Superior temporal gyrus (tissue), 1 donor: ENCODE data around the gene EOMES.
"Not testable (repeated sequence)": the region's sequence is repeated elsewhere in the genome, so short reads cannot be mapped to it uniquely, and the experiment has no call there.

ENCODE experiments used
- DNase-seq: peaks from one replicate; pipeline ENCODE4 v3.0.0-alpha.2; 2016; ENCODE audit errors: extremely low spot score

The EOMES gene

DNA sequence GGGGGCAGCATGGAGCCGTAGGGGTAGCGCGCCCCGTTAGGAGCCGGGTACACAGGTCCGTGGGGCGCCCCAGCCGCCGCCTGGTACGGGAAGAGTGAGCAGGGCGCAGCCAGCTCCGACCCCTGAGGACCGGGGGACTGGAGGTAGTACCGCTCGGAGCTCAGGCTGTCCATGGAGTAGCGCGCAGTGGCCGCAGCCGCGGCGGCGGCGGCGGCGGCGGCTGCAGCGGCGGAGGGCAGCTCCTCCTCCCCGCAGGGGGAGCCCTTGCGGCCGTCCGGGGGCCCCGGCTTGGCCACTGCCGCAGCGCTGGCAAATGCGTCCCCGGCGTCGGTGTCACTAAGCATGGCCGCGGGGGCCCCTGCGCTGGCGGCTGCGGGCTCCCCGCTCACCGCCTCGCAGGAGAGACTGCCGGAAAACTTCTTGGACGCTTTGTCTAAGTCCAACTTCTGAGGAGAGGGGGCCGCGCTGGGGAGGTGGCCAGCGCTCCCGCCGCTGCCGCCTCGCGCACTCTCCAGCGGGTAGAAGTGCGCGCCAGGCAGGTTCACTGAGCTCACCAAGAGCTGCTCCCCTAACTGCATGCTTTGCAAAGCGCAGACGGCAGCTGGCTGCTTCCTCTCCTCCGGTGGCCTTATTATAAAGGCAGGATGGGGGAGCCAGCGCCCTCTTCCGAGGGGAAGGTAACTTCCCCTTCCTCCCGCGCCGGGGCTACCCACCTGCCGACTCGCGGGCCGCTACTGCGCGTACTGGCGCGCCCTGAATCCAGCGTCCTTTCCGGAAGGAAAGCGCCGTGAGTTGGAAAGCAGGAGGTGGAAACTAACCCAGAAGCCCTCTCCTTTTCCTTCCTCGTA lies at the start of gene EOMES:
EOMES (minus strand) TSS at position 607 of the 848 bp plus-strand sequence; CDS start at position 578, 29 bp downstream.
- DNase-seq = no peak

DNA sequence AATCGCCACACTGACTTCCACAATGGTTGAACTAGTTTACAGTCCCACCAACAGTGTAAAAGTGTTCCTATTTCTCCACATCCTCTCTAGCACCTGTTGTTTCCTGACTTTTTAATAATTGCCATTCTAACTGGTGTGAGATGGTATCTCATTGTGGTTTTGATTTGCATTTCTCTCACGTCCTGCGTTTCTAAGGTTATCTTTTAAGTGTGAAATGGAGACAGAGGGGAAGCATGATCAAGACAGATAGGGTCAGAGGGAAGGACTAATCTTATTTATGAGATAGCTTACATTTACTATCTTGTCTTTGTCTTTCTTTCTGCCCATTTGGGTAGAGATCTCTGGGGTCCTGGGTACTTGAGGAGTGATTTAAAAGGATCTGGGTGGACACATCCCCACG lies 48.3 kb upstream of the EOMES start:
- not testable (repeated sequence) for DNase-seq

DNA sequence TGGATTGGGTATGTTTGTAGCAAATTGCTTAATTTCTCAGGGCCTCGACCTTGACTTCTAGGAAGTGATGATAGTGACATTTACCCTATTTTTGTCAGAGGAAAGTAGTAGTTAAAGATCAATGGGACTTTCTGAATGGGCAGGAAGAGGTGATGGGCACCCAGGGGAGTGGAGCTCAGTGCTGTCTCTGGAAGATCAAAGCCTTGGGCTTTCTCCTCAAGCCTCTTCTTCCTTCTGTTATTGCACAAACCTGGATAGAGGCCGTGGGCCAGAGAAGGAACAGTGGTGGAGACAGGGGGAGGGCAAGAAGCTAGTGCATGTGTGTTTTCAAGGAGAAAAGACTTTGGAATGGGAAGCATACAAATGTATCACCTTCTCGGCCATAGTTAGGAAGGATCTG lies 44.9 kb upstream of the EOMES start:
- no peak for DNase-seq

DNA sequence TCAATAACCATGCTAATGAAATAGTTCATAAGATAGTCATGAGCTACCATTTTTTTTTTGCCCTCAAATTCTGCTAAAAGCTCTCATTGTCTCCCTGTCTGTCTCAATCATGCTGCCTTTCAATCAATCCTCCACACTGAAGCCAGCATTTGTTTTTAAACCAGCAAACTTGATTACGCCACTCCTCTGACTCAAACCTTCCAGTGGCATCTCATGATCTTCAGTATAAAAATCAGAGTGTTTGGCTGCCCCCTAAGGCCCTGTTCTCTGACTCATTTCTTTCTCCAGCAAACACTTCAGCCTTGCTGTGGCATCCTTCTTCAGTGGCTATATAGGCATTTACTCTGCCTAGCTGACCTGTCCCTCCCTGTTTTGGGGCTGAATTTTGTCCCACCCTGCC lies 36.0 kb upstream of the EOMES start:
- DNase-seq = no peak

DNA sequence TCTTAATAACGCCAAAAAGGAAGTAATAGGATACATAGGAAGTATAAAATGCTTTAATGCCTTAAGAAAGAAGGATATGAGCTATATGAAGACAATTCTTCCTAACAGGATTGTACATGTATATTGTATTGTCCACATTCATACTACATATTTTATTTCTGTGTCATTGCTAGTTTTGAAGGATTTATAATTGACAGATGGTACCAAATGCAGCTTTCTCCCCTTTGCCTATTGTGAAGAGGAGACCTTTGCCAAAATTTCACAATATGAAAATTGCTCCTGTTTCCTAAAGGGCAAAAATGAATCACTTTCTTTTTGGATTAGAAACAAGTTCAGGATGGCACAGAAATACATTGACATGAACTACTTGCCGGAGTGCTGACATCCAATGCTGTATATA lies 34.8 kb upstream of the EOMES start:
- DNase-seq = no peak

DNA sequence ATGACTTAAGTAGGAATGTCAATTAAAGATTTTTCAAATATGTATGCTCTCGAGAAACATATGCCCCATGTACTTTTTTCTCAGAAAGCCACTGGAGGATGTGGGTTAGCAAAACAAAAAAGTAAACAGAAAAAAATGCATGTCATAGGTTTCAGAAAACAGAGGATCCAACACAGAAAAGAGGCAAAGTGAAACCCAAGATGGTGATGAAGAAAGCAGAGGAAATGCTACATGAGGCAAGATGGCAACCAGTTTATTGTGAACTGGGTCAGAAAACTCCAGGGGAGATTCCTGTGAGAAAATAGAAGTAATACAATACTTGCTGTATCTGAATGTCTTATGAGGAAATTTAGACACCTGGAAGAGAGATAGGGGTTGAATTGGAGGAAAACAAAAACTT lies 30.8 kb upstream of the EOMES start:
- DNase-seq = no peak

DNA sequence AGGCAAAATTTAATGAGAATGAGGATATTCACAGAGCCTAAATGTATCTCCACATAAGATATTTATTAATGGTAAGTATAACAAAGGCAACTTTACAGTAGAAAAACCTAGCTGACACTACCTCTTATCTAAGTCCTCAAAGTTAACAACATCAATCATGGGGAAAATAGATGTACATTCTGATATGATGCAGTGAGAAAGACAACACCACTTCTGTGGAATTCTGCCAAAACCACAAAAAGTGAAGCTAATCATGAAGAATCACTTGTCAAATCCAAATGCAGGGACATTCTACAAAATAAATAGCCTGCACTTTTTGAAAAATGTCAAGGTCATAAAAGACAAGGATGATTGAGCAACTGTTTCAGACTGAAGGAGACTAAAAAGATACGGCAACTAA lies 27.5 kb upstream of the EOMES start:
- no peak for DNase-seq

DNA sequence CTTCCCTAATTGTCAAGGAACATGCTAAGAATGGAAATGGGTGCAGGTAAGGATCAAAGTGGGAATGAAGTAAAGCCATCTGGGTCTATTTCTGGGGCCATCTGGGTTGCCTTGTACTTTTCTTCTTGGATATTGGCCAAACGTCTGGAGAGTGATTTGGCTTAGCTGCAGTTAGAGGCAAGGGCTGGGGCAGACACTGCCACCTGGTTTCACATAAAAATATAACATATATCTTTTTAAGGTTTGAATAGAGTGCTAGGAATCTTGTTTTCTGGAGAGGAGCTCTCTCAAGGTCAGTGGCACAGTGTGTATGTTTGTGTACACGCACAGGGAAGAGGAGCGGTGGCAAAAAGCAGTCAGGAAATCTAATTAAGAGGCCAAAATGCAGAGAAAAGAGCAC lies 24.7 kb upstream of the EOMES start:
- no peak for DNase-seq

DNA sequence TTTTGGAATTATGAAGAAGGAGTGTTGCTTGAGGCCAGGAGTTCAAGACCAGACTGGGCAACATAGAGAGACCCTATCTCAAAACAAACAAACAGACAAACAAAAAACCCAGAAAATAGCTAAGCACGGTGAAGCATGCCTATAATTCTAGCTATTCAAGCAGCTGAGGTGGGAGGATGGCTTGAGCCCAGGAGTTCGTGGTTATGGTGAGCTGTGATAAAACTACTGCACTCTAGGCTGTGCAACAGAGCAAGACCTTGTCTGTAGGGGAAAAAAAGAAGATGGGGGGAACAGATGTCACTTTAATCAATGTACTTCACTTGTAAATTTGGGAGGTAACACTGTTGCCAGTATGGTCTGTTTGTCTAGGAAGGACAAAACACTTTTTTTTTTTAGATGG lies 18.7 kb upstream of the EOMES start:
- no peak for DNase-seq

DNA sequence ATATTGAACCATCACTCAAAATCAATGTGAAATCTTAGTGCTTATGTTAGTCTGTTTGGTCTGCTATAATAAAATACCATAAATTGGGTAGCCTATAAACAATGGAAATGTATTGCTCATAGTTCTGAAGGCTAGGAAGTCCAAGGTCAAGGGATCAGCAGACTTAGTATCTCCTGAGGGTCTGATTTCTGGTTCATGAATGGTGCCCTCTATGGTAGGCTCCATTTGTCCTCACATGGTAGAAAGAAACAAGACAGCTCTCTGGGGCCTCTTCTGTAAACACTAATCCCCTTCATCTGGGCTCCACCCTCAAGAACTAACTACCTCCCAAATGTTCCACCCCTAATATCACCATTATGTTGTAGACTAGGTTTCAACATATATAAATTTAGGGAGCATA lies 15.0 kb upstream of the EOMES start:
- DNase-seq = no peak

DNA sequence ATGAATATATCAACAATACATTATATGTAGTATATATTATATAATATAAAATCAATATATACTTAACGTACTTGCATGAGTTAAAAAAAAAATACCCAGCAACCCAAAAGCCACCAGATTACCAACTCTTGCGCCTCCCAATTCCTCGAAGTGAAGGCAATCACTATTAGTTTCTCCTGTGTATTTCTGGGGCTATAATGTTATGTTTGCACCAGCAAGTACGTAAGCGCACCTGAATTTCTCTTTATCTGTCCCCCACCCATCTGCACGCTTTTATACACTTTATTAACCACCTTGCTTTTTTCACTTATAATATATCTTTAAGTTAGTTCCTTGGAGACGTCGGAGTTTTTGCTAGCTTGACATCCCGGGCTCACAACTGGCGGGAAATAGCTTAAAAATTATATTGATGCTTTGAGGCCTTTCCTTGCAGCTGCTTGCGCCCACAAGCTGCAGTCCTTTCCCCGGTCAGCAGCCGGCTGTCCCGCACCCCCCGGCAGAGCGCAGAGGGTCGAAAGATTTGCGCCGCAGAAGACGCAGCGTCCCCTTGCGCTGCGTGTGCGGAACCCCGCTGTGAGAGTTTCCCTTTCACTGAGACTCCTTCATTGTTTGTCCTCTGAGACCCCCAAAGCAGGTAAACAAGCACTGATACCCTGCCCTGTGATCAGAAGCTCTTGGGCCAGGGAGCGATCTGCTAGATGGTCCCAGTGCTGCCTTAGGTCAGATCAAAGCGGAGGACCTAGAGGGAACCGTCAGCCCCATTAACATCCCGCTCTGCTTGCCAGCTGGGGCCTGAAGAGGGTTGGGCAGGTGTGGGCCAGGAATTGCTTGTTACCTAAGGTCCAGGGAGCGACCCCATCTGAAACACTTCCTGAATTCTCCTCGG lies 8.9 kb upstream of the EOMES start:
- no peak for DNase-seq

DNA sequence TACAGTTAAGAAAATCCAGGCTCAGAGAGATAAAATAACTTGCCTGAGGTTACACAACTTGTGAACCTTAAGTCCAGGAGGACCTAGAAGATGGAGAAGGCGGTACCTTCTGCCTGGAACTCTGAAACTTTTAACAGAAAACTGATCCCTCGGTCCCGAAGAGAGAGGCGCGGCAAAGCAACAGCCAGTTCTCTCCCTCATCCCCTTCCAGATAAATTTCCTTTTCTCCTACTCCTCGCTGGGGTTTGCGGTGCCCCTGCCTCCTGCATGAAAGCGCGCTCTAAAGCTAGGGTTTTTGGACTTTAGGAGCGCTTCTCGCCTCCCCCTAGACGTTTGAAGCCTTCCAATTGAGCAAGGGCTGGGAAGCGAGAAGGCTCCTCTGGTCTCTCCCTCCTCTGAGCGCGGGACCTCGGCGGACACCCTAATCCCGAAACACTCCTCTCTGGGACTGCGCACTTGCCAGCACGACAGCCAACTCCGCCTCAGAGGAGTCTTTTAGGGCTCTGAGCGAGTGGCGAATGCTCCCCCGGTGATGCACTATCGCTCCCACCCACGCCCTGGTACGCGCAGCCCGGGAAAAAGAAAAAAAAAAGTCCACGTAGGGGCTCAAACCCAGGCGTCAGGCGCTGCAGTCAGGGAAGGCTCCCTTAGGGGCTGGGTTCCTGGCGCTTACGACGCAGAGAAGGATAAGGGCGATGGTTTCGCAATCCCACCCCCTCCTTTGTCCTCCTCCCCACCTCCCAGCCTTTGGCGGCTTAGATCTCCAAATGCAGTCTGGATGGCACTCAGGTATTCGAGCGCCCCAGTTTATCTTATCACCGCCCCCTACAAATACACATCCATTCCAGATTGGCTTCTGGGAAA lies 7.9 kb upstream of the EOMES start:
- DNase-seq = no peak

DNA sequence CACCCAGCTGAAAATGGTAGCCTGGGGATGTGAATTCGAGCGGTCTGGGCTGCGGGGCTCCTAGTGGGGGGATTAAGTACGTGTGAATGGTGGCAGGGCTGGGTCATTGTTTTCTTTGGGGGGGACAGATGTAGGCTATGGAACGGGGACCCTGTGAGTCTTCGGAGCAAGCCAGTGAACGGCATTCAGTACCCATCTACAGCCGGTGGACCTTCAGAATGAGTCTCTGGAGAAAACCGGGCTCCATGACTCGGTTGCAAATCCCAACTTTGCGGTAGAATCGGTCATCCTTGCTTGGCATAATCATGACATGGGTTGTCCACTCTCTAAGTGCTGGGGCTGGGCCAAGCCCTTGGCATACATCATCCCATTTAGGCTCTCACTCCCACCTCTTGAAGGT lies 7.2 kb upstream of the EOMES start:
- DNase-seq = no peak

DNA sequence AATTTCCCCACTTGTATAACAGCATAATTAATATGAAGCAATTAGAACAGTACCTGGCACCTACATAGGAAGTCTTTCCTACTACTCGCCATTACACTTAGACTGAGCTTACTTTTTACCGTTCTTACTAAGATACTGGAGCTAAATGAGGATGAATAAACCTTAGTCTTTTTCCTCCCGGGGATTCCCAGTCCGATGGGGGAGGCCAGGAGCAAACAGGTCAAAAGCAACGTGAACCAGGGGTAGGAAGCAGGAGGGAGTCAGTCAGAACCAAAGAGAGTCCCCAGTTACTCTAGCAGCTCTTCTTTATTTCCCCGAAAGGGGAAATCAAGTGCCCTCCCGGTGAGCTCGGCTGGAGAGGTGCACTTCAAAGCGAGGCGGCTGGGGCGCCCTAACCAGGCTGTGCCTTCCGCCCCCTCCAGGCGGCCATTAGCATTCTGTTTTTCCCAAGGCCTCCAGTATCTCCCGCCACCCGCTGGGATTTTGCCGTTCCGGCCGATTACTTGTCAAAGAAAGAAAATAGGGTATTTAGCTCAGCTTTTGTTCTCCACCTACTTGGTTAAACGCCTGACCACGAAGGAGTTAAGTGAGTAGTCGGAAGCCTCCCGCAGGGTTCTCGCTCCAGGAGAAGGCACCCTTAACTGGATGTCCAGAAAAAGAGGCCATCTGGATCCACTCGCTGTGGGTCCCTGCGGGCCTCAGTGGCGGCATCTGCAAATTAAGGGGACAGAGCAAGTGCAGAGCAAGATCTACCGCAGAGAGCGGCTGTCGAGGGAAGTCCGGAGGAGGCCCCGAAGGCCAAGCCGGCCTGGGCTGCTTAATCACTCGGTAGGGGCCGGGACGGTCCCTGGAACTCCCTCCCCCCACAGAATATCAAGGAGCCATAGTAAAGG lies 6.3 kb upstream of the EOMES start:
- no peak for DNase-seq

DNA sequence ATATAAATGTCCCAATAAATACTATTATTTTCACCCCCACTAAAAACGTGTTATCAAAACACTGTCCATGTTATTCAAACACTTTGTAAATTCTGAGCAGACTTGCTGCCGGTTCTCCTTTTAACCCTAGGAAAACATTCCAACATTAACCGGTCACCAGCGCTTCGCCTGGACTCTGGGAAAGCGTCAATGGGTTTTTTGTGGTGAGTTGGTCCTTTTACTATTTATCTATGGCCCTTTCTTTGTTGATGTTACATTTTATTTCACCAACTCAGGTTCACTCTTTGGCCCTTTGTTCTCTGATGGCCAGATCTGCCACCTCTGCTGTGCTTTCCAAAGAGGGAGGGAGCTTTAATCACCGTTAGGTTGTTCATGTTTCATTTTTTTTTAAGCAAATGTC lies 4.1 kb upstream of the EOMES start:
- no peak for DNase-seq

DNA sequence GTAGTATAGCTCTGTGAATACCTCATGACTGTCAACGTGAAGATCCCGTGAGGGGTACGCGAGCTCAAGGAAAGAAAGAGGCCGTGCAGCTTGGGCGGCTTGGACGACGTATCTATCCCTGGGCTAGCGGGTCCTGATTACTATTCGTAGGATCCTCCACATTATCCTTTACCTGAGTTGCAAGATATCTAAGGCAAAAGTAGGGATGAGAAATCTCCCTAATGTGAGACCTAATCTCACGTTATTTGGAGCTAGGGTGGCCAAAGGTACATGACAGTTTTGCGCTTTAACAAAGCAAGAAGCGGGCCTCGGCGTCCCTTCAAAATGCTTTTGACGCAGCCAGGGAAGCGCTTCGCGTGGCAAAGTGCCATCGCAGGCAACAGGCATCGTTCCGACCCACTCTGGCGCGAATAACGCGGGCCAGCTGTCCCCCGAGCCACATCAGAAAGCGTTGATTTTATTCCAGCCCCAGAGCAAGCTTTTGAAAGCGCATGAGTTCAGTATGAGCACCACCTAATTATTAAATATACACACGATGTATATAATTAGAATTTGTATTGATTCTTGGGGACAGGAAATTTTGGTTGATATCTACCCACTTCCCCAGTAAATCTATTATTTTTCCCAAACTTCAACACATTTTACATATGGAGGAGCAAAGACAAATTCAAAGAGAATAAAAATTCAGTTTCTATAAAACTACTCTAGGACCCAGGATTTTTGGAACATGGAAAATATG lies 2.5 kb upstream of the EOMES start:
- no peak for DNase-seq

DNA sequence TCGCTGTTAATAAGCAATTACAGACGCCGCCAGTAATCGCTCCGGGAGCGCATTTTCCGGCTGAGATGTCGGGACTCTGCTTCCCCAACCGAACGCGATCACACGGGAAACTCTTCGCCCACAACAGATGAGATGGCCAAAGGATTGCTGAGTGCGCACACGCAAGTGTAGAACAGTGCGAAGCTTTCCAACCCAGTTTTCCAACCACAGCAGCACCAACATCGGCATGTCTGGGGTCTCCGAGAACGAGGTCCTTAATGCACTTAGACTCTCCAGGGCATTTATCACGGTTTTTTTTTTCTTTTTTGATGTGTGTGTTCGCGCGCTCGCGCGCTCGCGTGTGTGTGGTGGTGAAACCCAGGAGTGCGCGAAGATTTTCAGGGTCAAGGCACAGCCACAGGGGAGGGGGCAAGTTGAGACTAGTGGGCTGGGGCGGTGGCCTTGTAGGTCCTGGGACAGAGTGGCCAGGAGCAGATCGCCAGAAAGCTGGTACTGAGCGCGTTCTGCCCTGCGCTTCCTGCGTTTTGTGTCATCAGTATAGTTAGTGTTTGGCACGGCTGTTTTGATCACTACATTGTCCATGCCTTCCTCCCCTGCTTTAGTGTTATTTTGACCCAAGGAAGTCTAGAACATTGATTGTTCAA lies 1.8 kb upstream of the EOMES start:
- no peak for DNase-seq

DNA sequence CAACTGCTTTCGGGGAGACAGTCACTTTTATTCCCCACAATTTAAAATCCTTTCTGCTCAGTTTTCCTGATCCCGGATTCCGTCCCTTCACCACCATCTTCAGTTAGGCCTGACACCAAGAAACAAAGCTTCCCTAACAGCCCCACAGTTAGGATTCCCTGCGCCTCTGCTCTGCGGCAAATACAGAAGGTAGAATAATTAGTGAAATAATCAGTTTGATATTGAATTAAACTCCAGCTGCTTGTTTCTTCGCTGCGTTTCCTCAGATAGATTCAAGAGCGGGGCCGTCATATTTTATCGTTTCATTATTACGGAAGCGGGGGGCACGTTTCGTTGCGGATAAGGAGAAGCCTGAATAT lies 1.3 kb upstream of the EOMES start:
- no peak for DNase-seq

DNA sequence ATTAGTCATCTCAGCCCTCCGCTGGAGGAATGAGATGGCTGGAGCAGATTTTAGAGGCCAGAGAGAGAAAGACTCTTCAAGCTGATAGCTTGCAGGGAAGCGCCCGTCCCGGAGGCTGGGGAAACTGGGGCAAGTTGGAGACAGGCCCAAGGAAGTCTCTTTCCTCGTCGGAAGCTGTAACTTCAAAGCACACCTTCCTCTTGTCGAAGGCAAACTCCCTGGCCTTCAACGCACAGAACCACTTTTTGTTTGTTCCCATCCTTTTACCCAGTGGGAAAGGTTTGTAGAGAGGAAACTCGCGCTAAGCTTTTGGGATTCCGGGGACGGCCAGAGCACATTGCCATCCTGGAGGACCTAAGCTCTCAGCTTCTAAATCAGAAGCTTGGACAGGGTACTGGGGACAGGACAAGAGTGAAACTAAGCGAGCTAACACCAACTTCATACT lies 900 bp upstream of the EOMES start:
- DNase-seq = no peak
